SH-SY5Y (cell line): ENCODE data around the gene TRIM38.

Experiments
- GATA2 ChIP-seq: IDR thresholded peaks from 2 replicates; pipeline ENCODE4 v1.6.1; 2011; ENCODE audit warnings: mild to moderate bottlenecking, low read depth, low read length
- GATA3 ChIP-seq: IDR thresholded peaks from 2 replicates; pipeline ENCODE4 v1.6.1; 2011; ENCODE audit warnings: low read depth, mild to moderate bottlenecking, low read length, moderate library complexity

DNA sequence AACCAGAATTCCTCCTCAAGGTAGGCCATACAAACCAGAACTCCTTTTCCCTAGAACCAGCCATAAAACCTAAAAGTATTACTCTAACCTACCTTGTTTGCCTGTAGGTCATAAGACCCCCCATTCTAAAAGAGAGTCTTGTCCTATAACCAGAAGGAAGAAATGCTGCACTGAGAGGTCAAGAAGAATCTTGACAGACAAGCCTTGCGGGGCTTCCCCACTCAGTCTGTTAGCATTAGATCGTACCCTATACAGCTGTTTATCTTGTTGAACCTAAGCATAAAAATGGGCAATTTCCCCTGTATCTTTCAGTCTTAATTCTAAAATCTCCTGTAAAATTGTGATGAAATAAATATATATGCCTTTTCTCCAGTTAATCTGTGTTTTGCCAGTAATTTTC, 72.3 kb downstream of the TRIM38 start:
- TF ChIP-seq GATA2 (no peak), GATA3 (no peak)
